Chondrocyte (in vitro differentiated cells): ENCODE results near the gene RBM23. TPM values are rescaled to one million over a fixed set of nuclear protein-coding genes. Genes with fewer than 3 reads are reported as not detected.

ENCODE experiments used
- DNase-seq: peaks from one replicate; pipeline ENCODE4 v3.0.0; 2021; ENCODE audit warnings: mixed read lengths, low spot score
- H3K27ac Mint-ChIP-seq: one replicate; pipeline ENCODE4 v1.8.0; 2021; ENCODE audit warnings: mild to moderate bottlenecking, moderate library complexity, mixed read lengths; ENCODE audit not compliant: unreplicated experiment
- H3K27me3 Mint-ChIP-seq: 2 replicates; pipeline ENCODE4 v1.8.0; 2021; ENCODE audit warnings: low read depth, mixed read lengths
- H3K36me3 Mint-ChIP-seq: 2 replicates; pipeline ENCODE4 v1.8.0; 2021; ENCODE audit warnings: low read depth, mixed read lengths
- H3K4me1 Mint-ChIP-seq: 2 replicates; pipeline ENCODE4 v1.8.0; 2021; ENCODE audit warnings: low read depth, mild to moderate bottlenecking, mixed read lengths
- H3K4me3 Mint-ChIP-seq: one replicate; pipeline ENCODE4 v1.8.0; 2021; ENCODE audit warnings: mild to moderate bottlenecking, moderate library complexity, mixed read lengths; ENCODE audit not compliant: unreplicated experiment
- H3K9me3 Mint-ChIP-seq: 2 replicates; pipeline ENCODE4 v1.8.0; 2021; ENCODE audit warnings: low read depth, mixed read lengths
- CTCF ChIP-seq: fragments of 200-600 bp; sonication (generic); IDR thresholded peaks from 2 replicates; pipeline ENCODE4 v1.5.0; 2021; ENCODE audit warnings: antibody characterized with exemption, mild to moderate bottlenecking, moderate library complexity
- total RNA-seq: library from RNA; stranded (reverse); gene quantifications from 3 replicates; pipeline ENCODE4 v1.2.1, GENCODE V29; 2021

Gene RBM23
- total RNA-seq, 1 donor from 2014 or later, result 53.1 TPM

GRCh38 chr14:22870811-22871223 is 48.1 kb downstream of the RBM23 start:
- no peak for TF ChIP-seq CTCF
- Mint-ChIP-seq H3K4me3 (peak overlapping the region; percentile 87), H3K36me3 (peaks cover 14% of the 10 kb centered on the region), H3K4me1 (peaks cover 25% of the 10 kb centered on the region), H3K27ac (peak overlapping the region; percentile 97), H3K27me3 (no peaks in the 10 kb centered on the region), H3K9me3 (no peaks in the 10 kb centered on the region)
- no peak for DNase-seq

- H3K4me3 Mint-ChIP-seq, result no peak overlapping the region
- DNase-seq, result no peak
These were observed 52.1 kb downstream of the RBM23 start for GRCh38 chr14:22866874-22867273.

GRCh38 chr14:22865424-22866405 is 53.2 kb downstream of the RBM23 start:
- H3K4me3 Mint-ChIP-seq, result no peak overlapping the region

More at GRCh38 chr14:22866874-22867273, 52.1 kb downstream of the RBM23 start:
- Mint-ChIP-seq H3K27me3 (no peaks in the 10 kb centered on the region), H3K9me3 (no peaks in the 10 kb centered on the region), H3K27ac (no peak overlapping the region), H3K4me1 (peaks cover 9% of the 10 kb centered on the region), H3K36me3 (no peaks in the 10 kb centered on the region)
- no peak for TF ChIP-seq CTCF

GRCh38 chr14:22864979-22865378 is 54.0 kb downstream of the RBM23 start:
- no peak overlapping the region for H3K27ac Mint-ChIP-seq

More at GRCh38 chr14:22865424-22866405, 53.2 kb downstream of the RBM23 start:
- Mint-ChIP-seq H3K27me3 (no peaks in the 10 kb centered on the region), H3K4me1 (peaks cover 5% of the 10 kb centered on the region), H3K27ac (no peak overlapping the region), H3K36me3 (no peaks in the 10 kb centered on the region), H3K9me3 (no peaks in the 10 kb centered on the region)
- no peak for DNase-seq
- peak; percentile 50 for TF ChIP-seq CTCF

More at GRCh38 chr14:22864979-22865378, 54.0 kb downstream of the RBM23 start:
- no peaks in the 10 kb centered on the region for H3K9me3 Mint-ChIP-seq
- no peaks in the 10 kb centered on the region for H3K4me1 Mint-ChIP-seq
- no peak for DNase-seq
- H3K4me3 Mint-ChIP-seq, result no peak overlapping the region
- no peak for TF ChIP-seq CTCF
- no peaks in the 10 kb centered on the region for H3K27me3 Mint-ChIP-seq
- no peaks in the 10 kb centered on the region for H3K36me3 Mint-ChIP-seq
